SK-N-SH (cell line): ENCODE results near the gene TRIM42. TPM values are rescaled to one million over a fixed set of nuclear protein-coding genes. Genes with fewer than 3 reads are reported as not detected.

Experiments
- CTCF ChIA-PET: fragments of 300-600, 350-600 bp; formaldehyde crosslinking; extraction: SDS; loops from one replicate; lab custom pipeline; 2021; lab: Yijun Ruan, JAX
- POLR2A ChIA-PET: fragments of 350-600 bp; sonication (Branson Sonifier 250); formaldehyde crosslinking; extraction: SDS; loops from one replicate; lab custom pipeline; 2020; ENCODE audit warnings: antibody characterized with exemption, inconsistent platforms; lab: Yijun Ruan, JAX
- DNase-seq: peaks from one replicate; pipeline ENCODE4 v3.0.0; 2012
- H2AFZ ChIP-seq: fragments of 200-600 bp; sonication (generic); 2 replicates; pipeline ENCODE4 v1.8.1; 2016; ENCODE audit warnings: antibody characterized with exemption, mild to moderate bottlenecking, low read depth
- H3F3A ChIP-seq: fragments of 200-600 bp; sonication (generic); replicated peaks from 2 replicates; pipeline ENCODE3; 2016; ENCODE audit warnings: antibody characterized with exemption, mild to moderate bottlenecking; ENCODE audit not compliant: insufficient read depth
- H3K27ac ChIP-seq, 2 experiments: fragments of 200-500 bp in 1 of 2; fragments of 200-600 bp in 1 of 2; sonication (Bioruptor generic) in 1 of 2; sonication (generic), shearing (Covaris generic) in 1 of 2; 2 replicates each; pipeline versions ENCODE4 v1.5.1 to v1.6.1; 2014 to 2016; ENCODE audit warnings: low read depth in 2 of 2, inconsistent platforms in 1 of 2, low read length in 1 of 2, mild to moderate bottlenecking in 1 of 2, mixed read lengths in 1 of 2
- H3K27me3 ChIP-seq: fragments of 200-600 bp; sonication (generic), shearing (Covaris generic); 2 replicates; pipeline ENCODE4 v1.6.1; 2016; ENCODE audit warnings: mixed run types; ENCODE audit not compliant: insufficient read depth
- H3K36me3 ChIP-seq, 2 experiments: fragments of 200-500 bp in 1 of 2; fragments of 200-600 bp in 1 of 2; sonication (Bioruptor generic) in 1 of 2; sonication (generic) in 1 of 2; replicated peaks in 1 of 2; 2 replicates each; pipeline versions ENCODE3 to v1.5.1; 2014 to 2016; ENCODE audit warnings: low read length in 1 of 2, mild to moderate bottlenecking in 1 of 2; ENCODE audit not compliant: insufficient read depth in 2 of 2, control insufficient read depth in 1 of 2
- H3K4me1 ChIP-seq, 2 experiments: fragments of 200-500 bp in 1 of 2; fragments of 200-600 bp in 1 of 2; sonication (Bioruptor generic) in 1 of 2; sonication (generic), shearing (Covaris generic) in 1 of 2; 2 replicates each; pipeline versions ENCODE4 v1.5.1 to v1.6.1; 2014 to 2016; ENCODE audit warnings: low read depth in 1 of 2, low read length in 1 of 2, mixed run types in 1 of 2; ENCODE audit not compliant: insufficient read depth in 2 of 2, control insufficient read depth in 1 of 2
- H3K4me2 ChIP-seq: fragments of 200-600 bp; sonication (generic), shearing (Covaris generic); 2 replicates; pipeline ENCODE4 v1.6.1; 2017; ENCODE audit warnings: mixed run types
- H3K4me3 ChIP-seq, 2 experiments: fragments of 200-500 bp in 1 of 2; fragments of 200-600 bp in 1 of 2; sonication (Bioruptor generic) in 1 of 2; sonication (generic), shearing (Covaris generic) in 1 of 2; 2 replicates each; pipeline versions ENCODE4 v1.5.1 to v1.8.1; 2014 to 2016; ENCODE audit warnings: low read depth in 2 of 2, inconsistent platforms in 1 of 2, low read length in 1 of 2, mild to moderate bottlenecking in 1 of 2, mixed read lengths in 1 of 2, moderate library complexity in 1 of 2
- H3K79me2 ChIP-seq: fragments of 200-600 bp; sonication (generic); 2 replicates; pipeline ENCODE4 v1.8.1; 2017; ENCODE audit warnings: mild to moderate bottlenecking; ENCODE audit not compliant: insufficient read depth
- H3K9ac ChIP-seq: fragments of 200-600 bp; sonication (generic); 2 replicates; pipeline ENCODE4 v1.6.1; 2017; ENCODE audit warnings: mixed run types
- H3K9me2 ChIP-seq: fragments of 200-600 bp; sonication (generic); 2 replicates; pipeline ENCODE4 v1.6.1; 2017; ENCODE audit warnings: mixed run types
- H3K9me3 ChIP-seq: fragments of 200-600 bp; sonication (generic); 2 replicates; pipeline ENCODE4 v1.6.1; 2017; ENCODE audit warnings: mixed run types, mild to moderate bottlenecking, moderate library complexity
- H4K20me1 ChIP-seq: fragments of 200-600 bp; sonication (generic); 2 replicates; pipeline ENCODE4 v1.6.1; 2017; ENCODE audit warnings: mild to moderate bottlenecking, mixed run types; ENCODE audit not compliant: insufficient read depth
- CHD2 ChIP-seq: fragments of 150-350 bp; IDR thresholded peaks from 2 replicates; pipeline ENCODE4 v1.6.1; 2018; ENCODE audit warnings: low read length; ENCODE audit not compliant: partially characterized antibody
- ELF1 ChIP-seq: IDR thresholded peaks from 2 replicates; pipeline ENCODE4 v1.4.0; 2012
- EZH2phosphoT487 ChIP-seq: fragments of 200-600 bp; sonication (generic); IDR thresholded peaks from 2 replicates; pipeline ENCODE4 v1.6.1; 2017; ENCODE audit warnings: low read depth, mixed run types, mild to moderate bottlenecking, antibody characterized with exemption, moderate library complexity, borderline replicate concordance
- GABPA ChIP-seq: IDR thresholded peaks from 2 replicates; pipeline ENCODE4 v1.4.0; 2012; ENCODE audit warnings: low read depth, mild to moderate bottlenecking
- JUND ChIP-seq: IDR thresholded peaks from 2 replicates; pipeline ENCODE4 v1.4.0; 2012
- MAX ChIP-seq: IDR thresholded peaks from 2 replicates; pipeline ENCODE4 v1.4.0; 2012; ENCODE audit warnings: low read depth
- MEF2A ChIP-seq: IDR thresholded peaks from 2 replicates; pipeline ENCODE4 v1.4.0; 2012; ENCODE audit warnings: low read depth, borderline replicate concordance
- POLR2AphosphoS5 ChIP-seq: IDR thresholded peaks from 2 replicates; pipeline ENCODE4 v1.6.1; 2012; ENCODE audit warnings: low read depth, low read length
- RCOR1 ChIP-seq: fragments of 150-350 bp; IDR thresholded peaks from 2 replicates; pipeline ENCODE4 v1.6.1; 2017; ENCODE audit warnings: antibody characterized with exemption, low read length
- RFX5 ChIP-seq: IDR thresholded peaks from 2 replicates; pipeline ENCODE4 v1.6.1; 2012; ENCODE audit warnings: mild to moderate bottlenecking, improper control_type of control experiment, low read length
- RXRA ChIP-seq: IDR thresholded peaks from 2 replicates; pipeline ENCODE4 v1.4.0; 2012; ENCODE audit warnings: low read depth, mild to moderate bottlenecking, borderline replicate concordance
- TAF1 ChIP-seq: IDR thresholded peaks from 2 replicates; pipeline ENCODE4 v1.6.1; 2012; ENCODE audit warnings: low read depth, mild to moderate bottlenecking, low read length, moderate library complexity, borderline replicate concordance
- TEAD4 ChIP-seq: IDR thresholded peaks from 2 replicates; pipeline ENCODE4 v1.4.0; 2012; ENCODE audit warnings: mild to moderate bottlenecking, borderline replicate concordance; ENCODE audit not compliant: insufficient read depth
- USF1 ChIP-seq: IDR thresholded peaks from 2 replicates; pipeline ENCODE4 v1.4.0; 2012; ENCODE audit warnings: low read depth, borderline replicate concordance
- WGBS: methylation state at CpG from one replicate; pipeline ENCODE4 v1.1.6; 2017; ENCODE audit warnings: low lambda C conversion rate; 5-methylcytosine and 5-hydroxymethylcytosine counted together
- polyA plus RNA-seq, 3 experiments: library from polyadenylated mRNA; depleted of rRNA; stranded (reverse); fragments of >200 nt; gene quantifications; 2 replicates each; pipeline ENCODE4 v1.2.3, GENCODE V29; 2012
- TF ChIP-seq, protein P1 (sequence below): IDR thresholded peaks from 2 replicates; pipeline ENCODE4 v1.6.1; 2012; ENCODE audit warnings: mild to moderate bottlenecking, low read depth, low read length, moderate library complexity

TRIM42 gene
- polyA plus RNA-seq, 1 of the 3 experiments (the other 2 are of a cell fraction): not detected

- TF ChIP-seq POLR2AphosphoS5 (no peak), JUND (no peak), CHD2 (no peak), RXRA (no peak), TEAD4 (no peak), MEF2A (no peak), EZH2phosphoT487 (no peak)
Measured at GRCh38 chr3:140736863-140737460, 59.1 kb downstream of the TRIM42 start (continued).

DNA sequence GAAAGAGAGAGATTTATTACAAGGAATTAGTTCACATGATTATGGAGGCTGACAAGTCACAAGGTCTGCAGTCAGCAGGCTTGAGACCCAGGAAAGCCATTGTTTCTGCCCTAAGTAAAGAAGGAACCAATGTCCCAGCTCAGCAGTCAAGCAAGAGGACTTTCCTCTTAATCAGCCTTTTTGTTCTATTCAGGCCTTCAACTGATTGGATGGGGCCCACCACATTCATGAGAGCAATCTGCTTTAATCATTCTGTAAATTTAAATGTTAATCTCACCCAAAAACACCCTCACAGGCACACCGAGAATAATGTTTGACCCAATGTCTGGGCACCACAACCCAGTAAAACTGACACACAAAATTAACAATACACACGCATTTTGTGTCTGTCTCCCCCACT is 64.3 kb downstream of the TRIM42 start:
- POLR2A ChIA-PET: no interaction called here
- WGBS: 19% methylated on average over 2 of the region's 2 CpGs
- no peak overlapping the region for H3K4me3 ChIP-seq

More for the DNA sequence above, 64.3 kb downstream of the TRIM42 start:
- Histone ChIP-seq H3F3A (no peaks in the 10 kb centered on the region), H3K9me3 (no peaks in the 10 kb centered on the region), H3K36me3 (no peaks in the 10 kb centered on the region), H3K27ac (no peak overlapping the region), H3K27me3 (no peaks in the 10 kb centered on the region), H4K20me1 (no peaks in the 10 kb centered on the region), H3K9me2 (no peaks in the 10 kb centered on the region), H3K79me2 (no peaks in the 10 kb centered on the region), H3K4me1 (no peaks in the 10 kb centered on the region), H3K4me2 (no peak overlapping the region), H2AFZ (no peak overlapping the region), H3K9ac (no peak overlapping the region)
- DNase-seq: no peak
- CTCF ChIA-PET: no interaction called here
- TF ChIP-seq TAF1: no peak
- TF ChIP-seq GABPA: no peak
- no peak for TF ChIP-seq MAX
- no peak for TF ChIP-seq RCOR1
- TF ChIP-seq ELF1: no peak
- no peak for TF ChIP-seq TEAD4
- no peak for TF ChIP-seq CHD2
- no peak for TF ChIP-seq POLR2AphosphoS5
- no peak for TF ChIP-seq RFX5
- TF ChIP-seq USF1: no peak
- TF ChIP-seq, protein P1, sequence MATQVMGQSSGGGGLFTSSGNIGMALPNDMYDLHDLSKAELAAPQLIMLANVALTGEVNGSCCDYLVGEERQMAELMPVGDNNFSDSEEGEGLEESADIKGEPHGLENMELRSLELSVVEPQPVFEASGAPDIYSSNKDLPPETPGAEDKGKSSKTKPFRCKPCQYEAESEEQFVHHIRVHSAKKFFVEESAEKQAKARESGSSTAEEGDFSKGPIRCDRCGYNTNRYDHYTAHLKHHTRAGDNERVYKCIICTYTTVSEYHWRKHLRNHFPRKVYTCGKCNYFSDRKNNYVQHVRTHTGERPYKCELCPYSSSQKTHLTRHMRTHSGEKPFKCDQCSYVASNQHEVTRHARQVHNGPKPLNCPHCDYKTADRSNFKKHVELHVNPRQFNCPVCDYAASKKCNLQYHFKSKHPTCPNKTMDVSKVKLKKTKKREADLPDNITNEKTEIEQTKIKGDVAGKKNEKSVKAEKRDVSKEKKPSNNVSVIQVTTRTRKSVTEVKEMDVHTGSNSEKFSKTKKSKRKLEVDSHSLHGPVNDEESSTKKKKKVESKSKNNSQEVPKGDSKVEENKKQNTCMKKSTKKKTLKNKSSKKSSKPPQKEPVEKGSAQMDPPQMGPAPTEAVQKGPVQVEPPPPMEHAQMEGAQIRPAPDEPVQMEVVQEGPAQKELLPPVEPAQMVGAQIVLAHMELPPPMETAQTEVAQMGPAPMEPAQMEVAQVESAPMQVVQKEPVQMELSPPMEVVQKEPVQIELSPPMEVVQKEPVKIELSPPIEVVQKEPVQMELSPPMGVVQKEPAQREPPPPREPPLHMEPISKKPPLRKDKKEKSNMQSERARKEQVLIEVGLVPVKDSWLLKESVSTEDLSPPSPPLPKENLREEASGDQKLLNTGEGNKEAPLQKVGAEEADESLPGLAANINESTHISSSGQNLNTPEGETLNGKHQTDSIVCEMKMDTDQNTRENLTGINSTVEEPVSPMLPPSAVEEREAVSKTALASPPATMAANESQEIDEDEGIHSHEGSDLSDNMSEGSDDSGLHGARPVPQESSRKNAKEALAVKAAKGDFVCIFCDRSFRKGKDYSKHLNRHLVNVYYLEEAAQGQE: no peak
